HepG2 (cell line): ENCODE results near the gene PARN. TPM values are rescaled to one million over a fixed set of nuclear protein-coding genes. Genes with fewer than 3 reads are reported as not detected.

ENCODE experiments used
- ARNT ChIP-seq: fragments of 450-650 bp; IDR thresholded peaks from 2 replicates; pipeline ENCODE4 v1.6.1; 2017
- ISL2 ChIP-seq: sonication (generic); formaldehyde crosslinking; IDR thresholded peaks from 2 replicates; pipeline ENCODE4 v1.5.0; 2020; ENCODE audit warnings: missing genetic modification reagents
- MIXL1 ChIP-seq: IDR thresholded peaks from 2 replicates; pipeline ENCODE4 v1.6.1; 2016
- RBM39 ChIP-seq: fragments of 200-400 bp; formaldehyde crosslinking; IDR thresholded peaks from one replicate; pipeline ENCODE4 v1.6.1; 2018; ENCODE audit warnings: antibody characterized with exemption, mild to moderate bottlenecking, low read depth, low read length; ENCODE audit not compliant: poor library complexity, severe bottlenecking
- SYNCRIP ChIP-seq: fragments of 200-400 bp; formaldehyde crosslinking; IDR thresholded peaks from 2 replicates; pipeline ENCODE4 v1.6.1; 2018; ENCODE audit warnings: mild to moderate bottlenecking, low read depth, low read length; ENCODE audit not compliant: insufficient read depth
- YY1 ChIP-seq: IDR thresholded peaks from 2 replicates; pipeline ENCODE4 v1.6.1; 2011; ENCODE audit warnings: low read length, low read depth, moderate library complexity, mild to moderate bottlenecking; ENCODE audit not compliant: insufficient read depth, insufficient replicate concordance
- ZMYM3 ChIP-seq: sonication (generic); formaldehyde crosslinking; IDR thresholded peaks from 2 replicates; pipeline ENCODE4 v1.5.1; 2020; ENCODE audit warnings: mild to moderate bottlenecking, missing genetic modification reagents
- ZNF577 ChIP-seq: sonication (generic); formaldehyde crosslinking; IDR thresholded peaks from 2 replicates; pipeline ENCODE4 v1.4.0; 2020; ENCODE audit warnings: mild to moderate bottlenecking, low read depth, missing genetic modification reagents, borderline replicate concordance
- ZNF781 ChIP-seq: sonication (generic); formaldehyde crosslinking; IDR thresholded peaks from 2 replicates; pipeline ENCODE4 v1.5.1; 2020; ENCODE audit warnings: borderline replicate concordance, mild to moderate bottlenecking, missing genetic modification reagents; ENCODE audit errors: not compliant biosample characterization
- polyA plus RNA-seq, 8 experiments: library from polyadenylated mRNA; depleted of rRNA in 3 of 8; stranded (reverse) in 7 of 8; unstranded in 1 of 8; fragments of >200 nt; fragmentation: Illumina TruSeq in 4 of 8; extraction: Trizol in 4 of 8; gene quantifications; 2 replicates each; pipeline versions ENCODE4 v1.2.1 to v1.2.3, GENCODE V29; 2011 to 2016; ENCODE audit warnings: low read depth in 4 of 8, missing spikeins in 1 of 8, mixed read lengths in 1 of 8; ENCODE audit not compliant: insufficient read depth in 1 of 8
- total RNA-seq, 5 experiments: library from RNA; depleted of rRNA; stranded (reverse); fragments of >200 nt; fragmentation: Illumina TruSeq; extraction: Trizol; gene quantifications; 2 replicates each; pipeline ENCODE4 v1.2.3, GENCODE V29; 2016; ENCODE audit warnings: low read depth in 1 of 5
- TF ChIP-seq, protein P1 (sequence below): sonication (generic); formaldehyde crosslinking; IDR thresholded peaks from 2 replicates; pipeline ENCODE4 v1.4.0; 2020; ENCODE audit warnings: missing genetic modification reagents
- TF ChIP-seq, protein P2 (sequence below): sonication (generic); formaldehyde crosslinking; IDR thresholded peaks from 2 replicates; pipeline ENCODE4 v1.8.0; 2022; ENCODE audit warnings: mild to moderate bottlenecking, missing genetic modification reagents, moderate library complexity
- TF ChIP-seq, protein P3 (sequence below): sonication (generic); formaldehyde crosslinking; IDR thresholded peaks from 2 replicates; pipeline ENCODE4 v1.5.1; 2020; ENCODE audit warnings: missing genetic modification reagents, mild to moderate bottlenecking, borderline replicate concordance
- TF ChIP-seq, protein P4 (sequence below): sonication (generic); formaldehyde crosslinking; IDR thresholded peaks from 2 replicates; pipeline ENCODE4 v1.4.0; 2020; ENCODE audit warnings: mild to moderate bottlenecking, missing genetic modification reagents
- TF ChIP-seq, protein P5 (sequence below): sonication (generic); formaldehyde crosslinking; IDR thresholded peaks from 2 replicates; pipeline ENCODE4 v1.8.0; 2022; ENCODE audit warnings: missing genetic modification reagents, mild to moderate bottlenecking, borderline replicate concordance
- TF ChIP-seq, protein P6 (sequence below): sonication (generic); formaldehyde crosslinking; IDR thresholded peaks from 2 replicates; pipeline ENCODE4 v1.4.0; 2020; ENCODE audit warnings: missing genetic modification reagents

PARN gene
- total and polyA plus RNA-seq, 2 of the 13 experiments (the other 11 are each of a cell fraction or from before 2014, with no cell fraction given) = 13.3 to 47.6 TPM

DNA sequence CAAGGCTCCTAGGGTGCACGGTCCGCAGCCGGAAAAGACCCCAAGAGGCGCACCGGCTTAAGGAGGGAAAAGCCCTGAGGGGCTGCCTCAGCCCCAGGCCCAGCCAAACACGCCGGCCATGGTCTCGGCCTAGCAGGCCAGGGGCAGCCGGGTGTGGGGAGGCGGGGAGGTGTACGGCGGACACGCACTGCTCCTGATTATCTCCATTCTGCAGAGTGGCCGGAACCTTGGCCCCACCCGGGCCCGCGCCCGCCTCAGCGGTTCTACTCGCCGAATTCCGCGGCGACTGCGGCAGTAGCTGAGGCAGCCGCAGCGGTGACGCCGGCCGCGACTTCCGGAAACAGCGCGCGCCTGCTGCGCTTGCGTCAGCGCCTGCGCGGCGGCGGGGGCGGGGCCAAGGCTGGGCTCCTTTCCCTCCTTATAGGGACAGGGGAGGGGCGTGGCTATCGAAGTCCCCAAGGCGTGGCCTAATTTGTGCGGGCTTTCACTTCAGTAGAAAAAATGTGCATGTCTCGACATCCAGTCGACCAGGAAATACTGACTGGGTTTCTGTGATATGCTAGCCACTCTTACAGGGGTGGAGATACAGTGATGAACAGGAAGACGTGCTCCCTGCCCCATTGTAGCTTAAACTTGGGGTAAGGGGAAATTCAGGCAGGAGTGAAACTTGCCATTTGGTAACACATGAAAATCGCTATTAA, at the start of gene PARN (continued):
- TF ChIP-seq ZNF781 (CRISPR knock-in tag) (peak; percentile 89), SYNCRIP (no peak), ARNT (no peak), ZNF577 (CRISPR knock-in tag) (peak; percentile 93; the same call in 1 of the 2 replicates), RBM39 (peak; percentile 90), ZMYM3 (CRISPR knock-in tag) (peak; percentile 27; the same call in 1 of the 2 replicates), MIXL1 (CRISPR knock-in tag) (peak; percentile 30; the same call in 1 of the 2 replicates), ISL2 (peak; percentile 71; the same call in 1 of the 2 replicates), YY1 (peak; percentile 72)
- TF ChIP-seq, protein P1, sequence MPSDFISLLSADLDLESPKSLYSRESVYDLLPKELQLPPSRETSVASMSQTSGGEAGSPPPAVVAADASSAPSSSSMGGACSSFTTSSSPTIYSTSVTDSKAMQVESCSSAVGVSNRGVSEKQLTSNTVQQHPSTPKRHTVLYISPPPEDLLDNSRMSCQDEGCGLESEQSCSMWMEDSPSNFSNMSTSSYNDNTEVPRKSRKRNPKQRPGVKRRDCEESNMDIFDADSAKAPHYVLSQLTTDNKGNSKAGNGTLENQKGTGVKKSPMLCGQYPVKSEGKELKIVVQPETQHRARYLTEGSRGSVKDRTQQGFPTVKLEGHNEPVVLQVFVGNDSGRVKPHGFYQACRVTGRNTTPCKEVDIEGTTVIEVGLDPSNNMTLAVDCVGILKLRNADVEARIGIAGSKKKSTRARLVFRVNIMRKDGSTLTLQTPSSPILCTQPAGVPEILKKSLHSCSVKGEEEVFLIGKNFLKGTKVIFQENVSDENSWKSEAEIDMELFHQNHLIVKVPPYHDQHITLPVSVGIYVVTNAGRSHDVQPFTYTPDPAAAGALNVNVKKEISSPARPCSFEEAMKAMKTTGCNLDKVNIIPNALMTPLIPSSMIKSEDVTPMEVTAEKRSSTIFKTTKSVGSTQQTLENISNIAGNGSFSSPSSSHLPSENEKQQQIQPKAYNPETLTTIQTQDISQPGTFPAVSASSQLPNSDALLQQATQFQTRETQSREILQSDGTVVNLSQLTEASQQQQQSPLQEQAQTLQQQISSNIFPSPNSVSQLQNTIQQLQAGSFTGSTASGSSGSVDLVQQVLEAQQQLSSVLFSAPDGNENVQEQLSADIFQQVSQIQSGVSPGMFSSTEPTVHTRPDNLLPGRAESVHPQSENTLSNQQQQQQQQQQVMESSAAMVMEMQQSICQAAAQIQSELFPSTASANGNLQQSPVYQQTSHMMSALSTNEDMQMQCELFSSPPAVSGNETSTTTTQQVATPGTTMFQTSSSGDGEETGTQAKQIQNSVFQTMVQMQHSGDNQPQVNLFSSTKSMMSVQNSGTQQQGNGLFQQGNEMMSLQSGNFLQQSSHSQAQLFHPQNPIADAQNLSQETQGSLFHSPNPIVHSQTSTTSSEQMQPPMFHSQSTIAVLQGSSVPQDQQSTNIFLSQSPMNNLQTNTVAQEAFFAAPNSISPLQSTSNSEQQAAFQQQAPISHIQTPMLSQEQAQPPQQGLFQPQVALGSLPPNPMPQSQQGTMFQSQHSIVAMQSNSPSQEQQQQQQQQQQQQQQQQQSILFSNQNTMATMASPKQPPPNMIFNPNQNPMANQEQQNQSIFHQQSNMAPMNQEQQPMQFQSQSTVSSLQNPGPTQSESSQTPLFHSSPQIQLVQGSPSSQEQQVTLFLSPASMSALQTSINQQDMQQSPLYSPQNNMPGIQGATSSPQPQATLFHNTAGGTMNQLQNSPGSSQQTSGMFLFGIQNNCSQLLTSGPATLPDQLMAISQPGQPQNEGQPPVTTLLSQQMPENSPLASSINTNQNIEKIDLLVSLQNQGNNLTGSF = peak; percentile 93
- TF ChIP-seq, protein P2, sequence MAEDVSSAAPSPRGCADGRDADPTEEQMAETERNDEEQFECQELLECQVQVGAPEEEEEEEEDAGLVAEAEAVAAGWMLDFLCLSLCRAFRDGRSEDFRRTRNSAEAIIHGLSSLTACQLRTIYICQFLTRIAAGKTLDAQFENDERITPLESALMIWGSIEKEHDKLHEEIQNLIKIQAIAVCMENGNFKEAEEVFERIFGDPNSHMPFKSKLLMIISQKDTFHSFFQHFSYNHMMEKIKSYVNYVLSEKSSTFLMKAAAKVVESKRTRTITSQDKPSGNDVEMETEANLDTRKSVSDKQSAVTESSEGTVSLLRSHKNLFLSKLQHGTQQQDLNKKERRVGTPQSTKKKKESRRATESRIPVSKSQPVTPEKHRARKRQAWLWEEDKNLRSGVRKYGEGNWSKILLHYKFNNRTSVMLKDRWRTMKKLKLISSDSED = 0 out of 2 replicates have a peak, but pooled peaks have one; percentile 46
- TF ChIP-seq, protein P3, sequence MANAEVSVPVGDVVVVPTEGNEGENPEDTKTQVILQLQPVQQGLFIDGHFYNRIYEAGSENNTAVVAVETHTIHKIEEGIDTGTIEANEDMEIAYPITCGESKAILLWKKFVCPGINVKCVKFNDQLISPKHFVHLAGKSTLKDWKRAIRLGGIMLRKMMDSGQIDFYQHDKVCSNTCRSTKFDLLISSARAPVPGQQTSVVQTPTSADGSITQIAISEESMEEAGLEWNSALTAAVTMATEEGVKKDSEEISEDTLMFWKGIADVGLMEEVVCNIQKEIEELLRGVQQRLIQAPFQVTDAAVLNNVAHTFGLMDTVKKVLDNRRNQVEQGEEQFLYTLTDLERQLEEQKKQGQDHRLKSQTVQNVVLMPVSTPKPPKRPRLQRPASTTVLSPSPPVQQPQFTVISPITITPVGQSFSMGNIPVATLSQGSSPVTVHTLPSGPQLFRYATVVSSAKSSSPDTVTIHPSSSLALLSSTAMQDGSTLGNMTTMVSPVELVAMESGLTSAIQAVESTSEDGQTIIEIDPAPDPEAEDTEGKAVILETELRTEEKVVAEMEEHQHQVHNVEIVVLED (CRISPR knock-in tag) = peak; percentile 96
- TF ChIP-seq, protein P4, sequence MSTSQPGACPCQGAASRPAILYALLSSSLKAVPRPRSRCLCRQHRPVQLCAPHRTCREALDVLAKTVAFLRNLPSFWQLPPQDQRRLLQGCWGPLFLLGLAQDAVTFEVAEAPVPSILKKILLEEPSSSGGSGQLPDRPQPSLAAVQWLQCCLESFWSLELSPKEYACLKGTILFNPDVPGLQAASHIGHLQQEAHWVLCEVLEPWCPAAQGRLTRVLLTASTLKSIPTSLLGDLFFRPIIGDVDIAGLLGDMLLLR (CRISPR knock-in tag) = peak; percentile 91; the same call in 1 of the 2 replicates
- TF ChIP-seq, protein P5, sequence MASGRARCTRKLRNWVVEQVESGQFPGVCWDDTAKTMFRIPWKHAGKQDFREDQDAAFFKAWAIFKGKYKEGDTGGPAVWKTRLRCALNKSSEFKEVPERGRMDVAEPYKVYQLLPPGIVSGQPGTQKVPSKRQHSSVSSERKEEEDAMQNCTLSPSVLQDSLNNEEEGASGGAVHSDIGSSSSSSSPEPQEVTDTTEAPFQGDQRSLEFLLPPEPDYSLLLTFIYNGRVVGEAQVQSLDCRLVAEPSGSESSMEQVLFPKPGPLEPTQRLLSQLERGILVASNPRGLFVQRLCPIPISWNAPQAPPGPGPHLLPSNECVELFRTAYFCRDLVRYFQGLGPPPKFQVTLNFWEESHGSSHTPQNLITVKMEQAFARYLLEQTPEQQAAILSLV (CRISPR knock-in tag) = peak; percentile 98
- TF ChIP-seq, protein P6, sequence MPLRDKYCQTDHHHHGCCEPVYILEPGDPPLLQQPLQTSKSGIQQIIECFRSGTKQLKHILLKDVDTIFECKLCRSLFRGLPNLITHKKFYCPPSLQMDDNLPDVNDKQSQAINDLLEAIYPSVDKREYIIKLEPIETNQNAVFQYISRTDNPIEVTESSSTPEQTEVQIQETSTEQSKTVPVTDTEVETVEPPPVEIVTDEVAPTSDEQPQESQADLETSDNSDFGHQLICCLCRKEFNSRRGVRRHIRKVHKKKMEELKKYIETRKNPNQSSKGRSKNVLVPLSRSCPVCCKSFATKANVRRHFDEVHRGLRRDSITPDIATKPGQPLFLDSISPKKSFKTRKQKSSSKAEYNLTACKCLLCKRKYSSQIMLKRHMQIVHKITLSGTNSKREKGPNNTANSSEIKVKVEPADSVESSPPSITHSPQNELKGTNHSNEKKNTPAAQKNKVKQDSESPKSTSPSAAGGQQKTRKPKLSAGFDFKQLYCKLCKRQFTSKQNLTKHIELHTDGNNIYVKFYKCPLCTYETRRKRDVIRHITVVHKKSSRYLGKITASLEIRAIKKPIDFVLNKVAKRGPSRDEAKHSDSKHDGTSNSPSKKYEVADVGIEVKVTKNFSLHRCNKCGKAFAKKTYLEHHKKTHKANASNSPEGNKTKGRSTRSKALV (CRISPR knock-in tag) = peak; percentile 50; the same call in 1 of the 2 replicates
